K562 (cell line): ENCODE measurements around the gene VEGFC. TPM values are rescaled to one million over a fixed set of nuclear protein-coding genes. Genes with fewer than 3 reads are reported as not detected.

Experiments used
- ATAC-seq: fragments of 200-7000 bp; cut with Tn5 transposase; 3 replicates; pipeline ENCODE4 v1.9.1; 2020; ENCODE audit warnings: moderate library complexity
- BruUV-seq: library from RNA; stranded (reverse); fragments of 400-500 nt; replicated peaks from 2 replicates; lab custom pipeline; 2021; lab: Mats Ljungman, UMichigan
- CTCF ChIA-PET: fragments of 300-600 bp; formaldehyde crosslinking; extraction: SDS; loops from one replicate; lab custom pipeline; 2021; ENCODE audit warnings: low intra/inter-chr PET ratio; lab: Yijun Ruan, JAX
- POLR2A ChIA-PET: fragments of 300-600, 350-650 bp; sonication (Branson Sonifier 250); formaldehyde crosslinking; extraction: SDS; loops from one replicate; lab custom pipeline; 2021; ENCODE audit warnings: antibody characterized with exemption, inconsistent platforms; lab: Yijun Ruan, JAX
- DNase-seq, 4 experiments: peaks; one replicate each; pipeline versions ENCODE4 v3.0.0 to v3.0.0-alpha.2; 2011 to 2018; ENCODE audit warnings: low spot score in 3 of 4, mixed read lengths in 3 of 4; ENCODE audit errors: extremely low read depth in 1 of 4
- FAIRE-seq: peaks from 2 replicates; lab custom pipeline; 2011; peaks lifted over from hg19 to GRCh38; lab: Jason Lieb, UNC
- H2AFZ ChIP-seq: 2 replicates; pipeline ENCODE4 v1.6.0; 2011; ENCODE audit warnings: low read depth, low read length, control low read depth, inconsistent platforms
- H3K27ac ChIP-seq: fragments of 200-600 bp; 3 replicates; pipeline ENCODE4 v1.8.0; 2011; ENCODE audit warnings: low read depth, mild to moderate bottlenecking, control low read depth, inconsistent platforms, low read length, moderate library complexity, mixed read lengths; ENCODE audit errors: extremely low read depth
- H3K27me3 ChIP-seq, 2 experiments: fragments of 300-600 bp in 1 of 2; 2 replicates in 1 of 2; 3 replicates in 1 of 2; pipeline versions ENCODE4 v1.6.0 to v1.8.0; 2011; ENCODE audit warnings: inconsistent platforms in 2 of 2, low read length in 2 of 2, mild to moderate bottlenecking in 1 of 2, mixed read lengths in 1 of 2, moderate library complexity in 1 of 2; ENCODE audit not compliant: control insufficient read depth in 2 of 2, insufficient read depth in 2 of 2
- H3K36me3 ChIP-seq: fragments of 300-600 bp; 3 replicates; pipeline ENCODE4 v1.8.0; 2011; ENCODE audit warnings: mild to moderate bottlenecking, low read length, inconsistent platforms; ENCODE audit not compliant: control insufficient read depth, insufficient read depth
- H3K4me1 ChIP-seq, 2 experiments: fragments of 200-600 bp in 1 of 2; replicated peaks in 1 of 2; 2 replicates in 1 of 2; 3 replicates in 1 of 2; pipeline versions ENCODE4 v1.5.1 to v1.8.0; 2011; ENCODE audit warnings: inconsistent platforms in 2 of 2, low read length in 2 of 2, mild to moderate bottlenecking in 1 of 2, mixed read lengths in 1 of 2, moderate library complexity in 1 of 2; ENCODE audit not compliant: control insufficient read depth in 2 of 2, insufficient read depth in 2 of 2
- H3K4me2 ChIP-seq: 2 replicates; pipeline ENCODE4 v1.6.1; 2011; ENCODE audit warnings: low read length, control low read depth, inconsistent platforms, mixed read lengths; ENCODE audit not compliant: insufficient read depth
- H3K4me3 ChIP-seq: fragments of 200-600 bp; sonication (generic), shearing (Covaris generic); 2 replicates; pipeline ENCODE4 v1.5.1; 2016; ENCODE audit warnings: control low read depth, inconsistent platforms
- H3K79me2 ChIP-seq: fragments of 200-600 bp; 3 replicates; pipeline ENCODE4 v1.8.0; 2011; ENCODE audit warnings: low read length, inconsistent platforms; ENCODE audit not compliant: control insufficient read depth, insufficient read depth
- H3K9ac ChIP-seq, 2 experiments: 2 replicates each; pipeline versions ENCODE4 v1.6.0 to v1.6.1; 2011; ENCODE audit warnings: low read depth in 2 of 2, low read length in 2 of 2, control low read depth in 1 of 2, inconsistent platforms in 1 of 2, mild to moderate bottlenecking in 1 of 2, mixed read lengths in 1 of 2; ENCODE audit not compliant: insufficient read depth in 1 of 2
- H3K9me1 ChIP-seq: one replicate; pipeline ENCODE4 v1.6.0; 2011; ENCODE audit warnings: inconsistent platforms, mild to moderate bottlenecking, low read length, moderate library complexity; ENCODE audit not compliant: control insufficient read depth, insufficient read depth
- H3K9me3 ChIP-seq: replicated peaks from 2 replicates; pipeline ENCODE4 v1.5.1; 2011; ENCODE audit warnings: low read depth, low read length, inconsistent platforms; ENCODE audit not compliant: control insufficient read depth, insufficient read depth
- H4K20me1 ChIP-seq: replicated peaks from 2 replicates; pipeline ENCODE4 v1.6.1; 2011; ENCODE audit warnings: low read length, inconsistent platforms, mixed read lengths; ENCODE audit not compliant: control insufficient read depth, insufficient read depth
- BCL6 ChIP-seq: fragments of 250-450 bp; sonication (Bioruptor Pico); IDR thresholded peaks from 2 replicates; pipeline ENCODE4 v1.4.0; 2020
- CREM ChIP-seq: IDR thresholded peaks from 2 replicates; pipeline ENCODE4 v1.6.1; 2014; ENCODE audit warnings: antibody characterized with exemption, low read depth
- DIDO1 ChIP-seq: fragments of 450-650 bp; IDR thresholded peaks from 2 replicates; pipeline ENCODE4 v1.6.1; 2016; ENCODE audit warnings: low read depth, missing biosample characterization, missing genetic modification characterization
- ELK3 ChIP-seq: fragments of 450-650 bp; formaldehyde crosslinking; IDR thresholded peaks from 2 replicates; pipeline ENCODE4 v1.4.0; 2020; ENCODE audit warnings: mild to moderate bottlenecking
- SMAD3 ChIP-seq: fragments of 450-650 bp; formaldehyde crosslinking; conservative IDR thresholded peaks from 2 replicates; pipeline ENCODE4 v1.4.0; 2020; ENCODE audit warnings: mild to moderate bottlenecking
- ZNF518B ChIP-seq: fragments of 250-450 bp; sonication (Bioruptor Pico); IDR thresholded peaks from 2 replicates; pipeline ENCODE4 v1.5.0; 2021; ENCODE audit warnings: mild to moderate bottlenecking, moderate library complexity
- WGBS: fragments of 100-300 bp; shearing (Covaris generic); methylation state at CpG from one replicate; pipeline ENCODE4 v1.1.6; 2016; ENCODE audit warnings: low coverage, mixed read lengths; ENCODE audit not compliant: insufficient coverage; ENCODE audit errors: missing lambda C conversion rate; 5-methylcytosine and 5-hydroxymethylcytosine counted together
- in situ Hi-C: fragments of 300-500 bp; cut with MboI; formaldehyde crosslinking; loops from 4 replicates; pipeline ENCODE4 v1.15.0; 2018; ENCODE audit warnings: inconsistent platforms, mixed read lengths
- intact Hi-C: fragments of 100-400 bp; cut with micrococcal nuclease; formaldehyde crosslinking; loops from 2 replicates; pipeline ENCODE4 v1.14.2; 2022
- polyA plus RNA-seq, 8 experiments: library from polyadenylated mRNA; depleted of rRNA in 4 of 8; stranded (reverse) in 5 of 8; unstranded in 3 of 8; fragments of >200 nt; fragmentation: Nextera tagmentation in 2 of 8; fragmentation: Illumina TruSeq in 1 of 8; extraction: Ambion mirVana in 2 of 8; extraction: Trizol in 1 of 8; gene quantifications; 2 replicates each; pipeline versions ENCODE4 v1.2.1 to v1.2.3, GENCODE V29; 2011 to 2014; ENCODE audit warnings: inconsistent platforms in 1 of 8, missing spikeins in 1 of 8
- total RNA-seq, 7 experiments: library from RNA; depleted of rRNA in 6 of 7; stranded (reverse); fragments of >200 nt in 6 of 7; fragmentation: Illumina TruSeq in 2 of 7; extraction: Trizol in 2 of 7; gene quantifications; 2 replicates each; pipeline versions ENCODE4 v1.2.1 to v1.2.3, GENCODE V29; 2011 to 2021; ENCODE audit warnings: low replicate concordance in 1 of 7

VEGFC gene
- total and polyA plus RNA-seq, 9 of the 15 experiments (the other 6 are each of a cell fraction or from before 2014, with no cell fraction given): not detected

- TF ChIP-seq ZNF518B (no peak), BCL6 (no peak), ELK3 (CRISPR knock-in tag) (no peak), SMAD3 (CRISPR knock-in tag) (no peak), DIDO1 (tag) (no peak), CREM (no peak)
- H3K4me3 ChIP-seq: no peak overlapping the region
- no peak overlapping the region for H2AFZ ChIP-seq
- no peaks in the 10 kb centered on the region for H4K20me1 ChIP-seq
- H3K36me3 ChIP-seq: no peaks in the 10 kb centered on the region
- H3K79me2 ChIP-seq: no peaks in the 10 kb centered on the region
- no peaks in the 10 kb centered on the region for H3K4me1 ChIP-seq
- WGBS: 7% methylated on average over 2 of the region's 2 CpGs
- intact Hi-C loops: no loop called here
- CTCF ChIA-PET: no interaction called here
- no peak overlapping the region for H3K4me2 ChIP-seq
- no peaks in the 10 kb centered on the region for H3K9me1 ChIP-seq
- no peak overlapping the region for H3K27ac ChIP-seq
- H3K9ac ChIP-seq: no peak overlapping the region
- H3K27me3 ChIP-seq: no peaks in the 10 kb centered on the region
- BruUV-seq: no TSS peak
- in situ Hi-C loops: no loop called here
- ATAC-seq (no peak), FAIRE-seq (no peak), DNase-seq (no peak)
- POLR2A ChIA-PET: no interaction called here
- H3K9me3 ChIP-seq: no peaks in the 10 kb centered on the region
These were observed 48.6 kb downstream of the VEGFC start for GRCh38 chr4:176744091-176744490.
